Esophagus muscularis mucosa (tissue), 3 donors: ENCODE data around the gene CHRND.

Experiments used
- CTCF ChIP-seq, 3 experiments: fragments of 200-600 bp in 2 of 3; fragments of 450-650 bp in 1 of 3; sonication (generic) in 2 of 3; IDR thresholded peaks; one replicate each; pipeline ENCODE4 v1.5.1; 2017 to 2019; ENCODE audit warnings: antibody characterized with exemption in 3 of 3, mild to moderate bottlenecking in 2 of 3, moderate library complexity in 1 of 3
- POLR2A ChIP-seq: fragments of 450-650 bp; IDR thresholded peaks from one replicate; pipeline ENCODE4 v1.6.1; 2017; ENCODE audit warnings: antibody characterized with exemption, moderate library complexity, mild to moderate bottlenecking, low read depth
- POLR2AphosphoS5 ChIP-seq, 2 donors: sonication (generic); formaldehyde crosslinking; IDR thresholded peaks; one replicate each; pipeline ENCODE4 v1.6.1; 2017; ENCODE audit warnings: antibody characterized with exemption in 2 of 2

GRCh38 chr2:232513353-232513752, 12.6 kb upstream of the CHRND start:
- TF ChIP-seq CTCF (IDR thresholded peaks at IDR 0.05) (no peak), POLR2A (no peak), POLR2AphosphoS5 (IDR thresholded peaks at IDR 0.05) (no peak)
